Stomach smooth muscle (tissue), 2 donors: Measurements from ENCODE around the gene MRPS35.
"Not testable (repeated sequence)": the region's sequence is repeated elsewhere in the genome, so short reads cannot be mapped to it uniquely, and the experiment has no call there.

Experiments
- H3K27ac ChIP-seq: one replicate; pipeline ENCODE4 v1.7.0; 2013; ENCODE audit warnings: mild to moderate bottlenecking, low read length, inconsistent platforms
- H3K27me3 ChIP-seq, 2 donors: one replicate each; pipeline ENCODE4 v1.7.0; 2013; ENCODE audit warnings: low read length in 2 of 2; ENCODE audit not compliant: insufficient read depth in 2 of 2, control insufficient read depth in 1 of 2
- H3K36me3 ChIP-seq, 2 donors: one replicate each; pipeline ENCODE4 v1.7.0; 2013; ENCODE audit warnings: low read length in 2 of 2; ENCODE audit not compliant: control insufficient read depth in 2 of 2, insufficient read depth in 2 of 2
- H3K4me1 ChIP-seq: one replicate; pipeline ENCODE4 v1.7.0; 2013; ENCODE audit warnings: low read length; ENCODE audit not compliant: control insufficient read depth, insufficient read depth
- H3K4me3 ChIP-seq, 2 donors: one replicate each; pipeline ENCODE4 v1.7.0; 2013; ENCODE audit warnings: low read length in 2 of 2
- H3K9ac ChIP-seq, 2 donors: one replicate each; pipeline ENCODE4 v1.7.0; 2013; ENCODE audit warnings: low read length in 2 of 2, mild to moderate bottlenecking in 1 of 2
- H3K9me3 ChIP-seq, 2 donors: one replicate each; pipeline ENCODE4 v1.7.0; 2013; ENCODE audit warnings: low read length in 2 of 2; ENCODE audit not compliant: control insufficient read depth in 2 of 2
- donor health status: healthy.
- donor health status: Pancreatic carcinoma.

MRPS35 gene

DNA sequence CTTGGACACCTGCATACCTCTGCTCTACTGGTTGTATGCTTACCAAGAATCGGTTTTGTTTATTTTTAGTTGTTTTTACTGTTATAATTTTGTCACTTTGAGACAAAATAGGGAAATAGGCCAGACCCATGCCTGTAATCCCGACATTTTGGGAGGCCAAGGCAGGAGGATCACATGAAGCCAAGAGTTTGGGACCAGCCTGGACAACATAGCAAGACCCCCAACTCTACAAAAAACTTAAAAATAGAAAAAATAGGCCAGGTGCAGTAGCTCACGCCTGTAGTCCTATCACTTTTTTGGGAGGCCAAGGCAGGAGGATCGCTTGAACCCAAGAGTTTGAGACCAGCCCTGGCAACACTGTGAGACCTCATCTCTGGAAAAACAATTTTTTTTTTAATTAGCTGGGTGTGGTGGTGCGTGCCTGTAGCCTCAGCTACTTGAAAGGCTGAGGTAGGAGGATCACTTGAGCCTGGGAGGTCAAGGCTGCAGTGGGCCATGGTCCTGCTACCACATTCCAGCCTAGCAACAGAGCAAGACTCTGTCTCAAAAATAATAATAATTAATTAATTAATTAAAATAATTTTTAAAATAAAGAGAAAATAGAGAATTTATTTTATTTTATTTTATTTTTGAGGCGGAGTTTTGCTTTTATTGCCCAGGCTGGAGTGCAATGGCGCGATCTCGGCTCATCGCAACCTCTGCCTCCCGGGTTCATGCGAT is 1.3 kb upstream of the MRPS35 start:
- peaks cover 14% of the 10 kb centered on the region for H3K4me1 ChIP-seq
- no peaks in the 10 kb centered on the region for H3K9me3 ChIP-seq
- H3K27ac ChIP-seq = peak overlapping the region; percentile 88
- peak overlapping the region; percentile 97 to 100 for H3K4me3 ChIP-seq
- peak overlapping the region in 1 of 2 donors; percentile 82 for H3K9ac ChIP-seq
- no peaks in the 10 kb centered on the region for H3K36me3 ChIP-seq
- no peaks in the 10 kb centered on the region for H3K27me3 ChIP-seq

GRCh38 chr12:27709932-27710591 is 570 bp upstream of the MRPS35 start:
- Histone ChIP-seq H3K27me3 (no peaks in the 10 kb centered on the region), H3K4me1 (peaks cover 14% of the 10 kb centered on the region), H3K36me3 (no peaks in the 10 kb centered on the region), H3K9me3 (no peaks in the 10 kb centered on the region), H3K27ac (peak overlapping the region; percentile 88), H3K9ac (peak overlapping the region; percentile 82 to 95), H3K4me3 (peak overlapping the region; percentile 97 to 100)

DNA sequence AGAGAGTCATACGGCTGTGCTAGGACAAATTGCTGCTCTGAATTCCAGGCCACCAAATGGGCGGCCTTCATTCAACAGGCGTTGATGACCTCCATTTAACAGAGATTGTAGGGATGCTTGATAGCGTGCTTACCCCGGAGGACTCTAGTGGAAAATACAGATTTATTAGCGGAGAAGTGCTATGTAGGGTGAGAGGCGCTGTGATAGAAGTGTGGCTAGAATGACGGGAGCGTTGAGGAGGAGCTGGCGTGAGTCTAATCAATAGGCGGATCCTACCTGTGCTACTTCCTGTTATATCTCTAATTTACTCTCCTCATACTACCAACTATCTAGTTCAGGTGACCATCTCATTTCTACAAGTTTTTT is 668 bp downstream of the MRPS35 start:
- no peaks in the 10 kb centered on the region for H3K9me3 ChIP-seq
- H3K36me3 ChIP-seq = peaks cover 3 to 4% of the 10 kb centered on the region in 2 donors
- H3K27ac ChIP-seq = no peak overlapping the region
- H3K4me1 ChIP-seq = peaks cover 14% of the 10 kb centered on the region
- H3K4me3 ChIP-seq = peak overlapping the region; percentile 97 to 100
- no peaks in the 10 kb centered on the region for H3K27me3 ChIP-seq
- H3K9ac ChIP-seq = peak overlapping the region; percentile 82 to 95

GRCh38 chr12:27711967-27712366 is 1.3 kb downstream of the MRPS35 start:
- no peak overlapping the region for H3K27ac ChIP-seq
- peaks cover 14% of the 10 kb centered on the region for H3K4me1 ChIP-seq
- no peaks in the 10 kb centered on the region for H3K27me3 ChIP-seq
- no peaks in the 10 kb centered on the region for H3K9me3 ChIP-seq
- H3K4me3 ChIP-seq = peak overlapping the region; percentile 97 to 100
- peaks cover 5 to 7% of the 10 kb centered on the region in 2 donors for H3K36me3 ChIP-seq
- peak overlapping the region in 1 of 2 donors; percentile 82 for H3K9ac ChIP-seq

DNA sequence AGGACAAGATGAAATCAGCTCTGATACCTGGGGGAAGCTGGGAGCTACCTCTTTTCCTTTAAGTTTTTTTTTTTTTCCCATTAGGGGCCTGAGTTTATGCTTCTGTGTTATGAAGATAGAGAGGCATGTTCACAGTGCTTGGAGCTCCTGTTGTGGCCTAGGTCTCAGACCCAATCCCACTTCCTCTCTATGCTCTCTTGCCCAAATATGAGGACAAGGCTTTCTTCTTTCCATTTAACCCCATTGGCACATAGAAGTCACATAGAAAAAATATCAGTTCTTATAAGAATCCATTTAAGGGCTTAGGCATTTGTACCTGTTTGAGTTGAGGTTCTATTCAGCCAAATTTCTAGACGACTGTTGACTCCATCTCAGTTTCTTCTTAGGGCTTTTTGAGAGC is 12.6 kb downstream of the MRPS35 start:
- no peak overlapping the region for H3K9ac ChIP-seq
- no peak overlapping the region for H3K27ac ChIP-seq
- H3K4me3 ChIP-seq = no peak overlapping the region
- no peaks in the 10 kb centered on the region for H3K9me3 ChIP-seq
- H3K4me1 ChIP-seq = no peaks in the 10 kb centered on the region
- H3K27me3 ChIP-seq = no peaks in the 10 kb centered on the region
- H3K36me3 ChIP-seq = peaks cover 5 to 9% of the 10 kb centered on the region in 2 donors

DNA sequence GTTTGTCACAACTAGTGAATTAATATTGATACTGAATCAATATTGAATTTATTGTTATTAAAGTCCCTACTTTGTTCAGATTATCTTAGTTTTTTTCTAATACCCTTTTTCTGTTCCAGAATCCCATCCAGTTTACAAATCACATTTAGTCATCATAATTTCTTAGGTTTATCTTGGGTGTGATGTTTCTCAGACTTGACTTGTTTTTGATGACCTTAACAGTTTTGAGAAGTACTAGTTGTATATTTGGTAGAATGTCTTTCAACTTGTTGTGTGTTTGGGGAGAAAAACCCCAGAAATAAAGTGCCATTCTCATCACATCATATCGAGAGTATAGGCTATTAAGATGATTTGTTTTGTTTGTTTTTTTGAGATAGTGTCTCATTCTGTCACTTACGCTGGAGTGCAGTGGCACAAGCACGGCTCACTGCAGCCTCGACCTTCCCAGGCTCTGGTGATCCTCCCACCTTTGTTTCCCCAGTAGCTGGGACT is 19.5 kb downstream of the MRPS35 start:
- no peak overlapping the region for H3K9ac ChIP-seq

DNA sequence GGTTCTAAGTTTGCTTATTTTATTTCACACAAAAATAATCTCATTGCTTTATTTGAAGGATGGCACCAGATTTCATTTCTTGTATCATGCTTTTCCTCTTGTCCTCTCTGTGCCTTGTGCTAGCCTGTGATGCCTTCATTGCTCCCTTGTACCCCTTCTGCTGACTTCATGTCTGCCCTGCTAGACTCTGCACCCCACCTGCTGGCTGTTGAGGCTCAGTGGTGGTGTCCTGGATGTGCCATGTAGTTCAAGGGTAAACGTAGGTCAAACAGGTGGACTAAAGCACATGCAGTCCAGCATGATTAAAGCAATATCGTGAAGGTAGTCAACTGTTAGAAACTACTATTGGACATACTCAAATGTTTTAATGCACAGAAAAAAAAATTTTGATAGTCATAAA is 21.6 kb downstream of the MRPS35 start:
- Histone ChIP-seq H3K36me3 (peaks cover 5 to 14% of the 10 kb centered on the region in 2 donors), H3K4me1 (no peaks in the 10 kb centered on the region), H3K9ac (no peak overlapping the region), H3K4me3 (no peak overlapping the region), H3K27me3 (no peaks in the 10 kb centered on the region), H3K9me3 (no peaks in the 10 kb centered on the region), H3K27ac (no peak overlapping the region)

More for the DNA sequence above, 19.5 kb downstream of the MRPS35 start:
- H3K27ac ChIP-seq = no peak overlapping the region
- H3K4me1 ChIP-seq = no peaks in the 10 kb centered on the region
- H3K36me3 ChIP-seq = peaks cover 5 to 14% of the 10 kb centered on the region in 2 donors
- no peak overlapping the region for H3K4me3 ChIP-seq
- no peaks in the 10 kb centered on the region for H3K27me3 ChIP-seq
- no peaks in the 10 kb centered on the region for H3K9me3 ChIP-seq

- Histone ChIP-seq H3K9ac (no peak overlapping the region), H3K27me3 (no peaks in the 10 kb centered on the region), H3K36me3 (peaks cover 5 to 13% of the 10 kb centered on the region in 2 donors)
These were observed 22.5 kb downstream of the MRPS35 start for GRCh38 chr12:27733052-27733656.

DNA sequence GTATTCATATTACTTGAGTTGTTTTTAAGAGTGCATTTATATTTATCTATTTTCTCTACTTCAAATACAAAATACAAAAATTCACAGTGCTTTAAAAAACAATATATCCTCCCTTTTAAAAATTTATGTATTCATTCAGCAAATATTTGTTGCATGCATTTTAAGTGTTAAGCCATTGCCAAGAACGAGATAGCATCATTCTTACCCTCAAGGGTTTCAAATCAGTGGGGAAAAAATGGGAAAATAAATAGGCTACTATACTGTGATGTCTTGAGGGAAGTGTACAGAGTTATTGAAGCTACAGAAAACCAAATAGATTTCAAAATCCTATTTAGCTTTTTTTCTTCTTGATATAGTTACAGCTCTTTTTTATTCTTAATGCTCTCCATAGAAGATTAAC is 23.2 kb downstream of the MRPS35 start:
- H3K9me3 ChIP-seq = no peaks in the 10 kb centered on the region
- H3K36me3 ChIP-seq = peaks cover 5 to 13% of the 10 kb centered on the region in 2 donors
- H3K4me1 ChIP-seq = no peaks in the 10 kb centered on the region
- H3K9ac ChIP-seq = no peak overlapping the region
- H3K4me3 ChIP-seq = no peak overlapping the region
- no peaks in the 10 kb centered on the region for H3K27me3 ChIP-seq
- H3K27ac ChIP-seq = no peak overlapping the region

More at GRCh38 chr12:27733052-27733656, 22.5 kb downstream of the MRPS35 start:
- H3K4me1 ChIP-seq = no peaks in the 10 kb centered on the region
- H3K9me3 ChIP-seq = no peaks in the 10 kb centered on the region
- H3K27ac ChIP-seq = no peak overlapping the region
- no peak overlapping the region for H3K4me3 ChIP-seq

DNA sequence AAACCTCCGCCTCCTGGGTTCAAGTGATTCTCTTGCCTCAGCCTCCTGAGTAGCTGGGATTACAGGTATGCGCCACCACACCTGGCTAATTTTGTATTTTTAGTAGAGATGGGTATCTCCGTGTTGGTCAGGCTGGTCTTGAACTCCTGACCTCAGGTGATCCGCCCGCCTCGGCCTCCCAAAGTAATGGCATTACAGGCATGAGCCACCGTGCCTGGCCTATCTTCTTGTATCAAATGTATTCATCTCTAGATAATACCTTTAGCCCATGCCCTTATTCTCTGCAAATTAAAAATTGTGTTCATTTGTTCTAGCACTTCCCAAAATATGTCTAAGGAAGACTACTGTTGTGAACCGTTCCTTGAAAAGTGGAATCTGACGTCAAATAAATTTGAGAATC is 23.7 kb downstream of the MRPS35 start:
- H3K4me3 ChIP-seq, H3K9me3 ChIP-seq, H3K9ac ChIP-seq, H3K27me3 ChIP-seq, H3K27ac ChIP-seq, H3K4me1 ChIP-seq: not testable (repeated sequence)
- peaks cover 5 to 12% of the 10 kb centered on the region in 2 donors for H3K36me3 ChIP-seq
